Upper lobe of left lung (tissue), 6 donors: Measurements from ENCODE around the gene COL23A1. TPM values are rescaled to one million over a fixed set of nuclear protein-coding genes. Genes with fewer than 3 reads are reported as not detected.

Source experiments
- ATAC-seq, 2 donors: fragments of 200-7000 bp; cut with Tn5 transposase; one replicate each; pipeline ENCODE4 v1.9.1; 2022; ENCODE audit warnings: mild to moderate bottlenecking in 2 of 2, moderate library complexity in 2 of 2; ENCODE audit not compliant: low FRiP score in 2 of 2
- DNase-seq, 2 donors: peaks; one replicate each; pipeline ENCODE4 v3.0.0-alpha.2; 2019 to 2020
- H3K27ac ChIP-seq, 4 donors: fragments of 200-600 bp; sonication (generic); one replicate each; pipeline ENCODE4 v1.5.1; 2016 to 2019
- H3K27me3 ChIP-seq, 4 donors: fragments of 200-600 bp; sonication (generic); one replicate each; pipeline ENCODE4 v1.5.1; 2017 to 2019
- H3K36me3 ChIP-seq, 4 donors: fragments of 200-600 bp; sonication (generic); one replicate each; pipeline ENCODE4 v1.5.1; 2016 to 2019
- H3K4me1 ChIP-seq, 4 donors: fragments of 200-600 bp; sonication (generic); one replicate each; pipeline ENCODE4 v1.5.1; 2018 to 2019
- H3K4me3 ChIP-seq, 4 donors: fragments of 200-600 bp; sonication (generic); one replicate each; pipeline ENCODE4 v1.5.1; 2017 to 2019; ENCODE audit warnings: mild to moderate bottlenecking in 2 of 4, moderate library complexity in 1 of 4
- H3K9me3 ChIP-seq, 4 donors: fragments of 200-600 bp; sonication (generic); one replicate each; pipeline ENCODE4 v1.5.1; 2018 to 2019
- CTCF ChIP-seq, 6 experiments: fragments of 450-650 bp in 4 of 6; fragments of 200-600 bp in 2 of 6; sonication (generic) in 2 of 6; IDR thresholded peaks; one replicate each; pipeline ENCODE4 v1.5.1; 2016 to 2019; ENCODE audit warnings: antibody characterized with exemption in 6 of 6
- EP300 ChIP-seq, 4 donors: sonication (generic); formaldehyde crosslinking; IDR thresholded peaks; one replicate each; pipeline ENCODE4 v1.5.1; 2017; ENCODE audit warnings: antibody characterized with exemption in 4 of 4, control low read depth in 2 of 4
- POLR2A ChIP-seq, 4 donors: fragments of 450-650 bp; IDR thresholded peaks; one replicate each; pipeline ENCODE4 v1.5.1; 2016 to 2017; ENCODE audit warnings: antibody characterized with exemption in 4 of 4, mild to moderate bottlenecking in 2 of 4
- POLR2AphosphoS5 ChIP-seq, 2 donors: sonication (generic); formaldehyde crosslinking; IDR thresholded peaks; one replicate each; pipeline ENCODE4 v1.5.1; 2017; ENCODE audit warnings: antibody characterized with exemption in 2 of 2
- WGBS, 2 donors: methylation state at CpG; one replicate each; pipeline ENCODE4 v1.1.5; 2017 to 2018; 5-methylcytosine and 5-hydroxymethylcytosine counted together
- total RNA-seq, 6 donors: library from RNA; depleted of rRNA in 4 of 6; stranded (reverse); fragments of >200 nt in 4 of 6; gene quantifications; one replicate each; pipeline versions ENCODE4 v1.1.0 to v1.2.1, GENCODE V29; 2016 to 2021
- donor health status: DM: no; HTN: no; CAD: no; lungs with moderate emphysema.
- donor health status: DM: no; HTN: yes; CAD: no; lungs with severe emphysema.

The COL23A1 gene
- total RNA-seq, 6 donors from 2014 or later = 0.61 to 3.1 (median 1.5) TPM

GRCh38 chr5:178293815-178294214 is 296.4 kb downstream of the COL23A1 start:
- TF ChIP-seq POLR2A (IDR thresholded peaks at IDR 0.05) = no peak
- TF ChIP-seq CTCF (IDR thresholded peaks at IDR 0.05) = no peak
- TF ChIP-seq EP300 (IDR thresholded peaks at IDR 0.05) = no peak
- no peak for TF ChIP-seq POLR2AphosphoS5 (IDR thresholded peaks at IDR 0.05)
- peaks cover 0 to 7% (median 0%) of the 10 kb centered on the region in 4 donors for H3K4me1 ChIP-seq
- 77 to 80% methylated on average over 6 to 7 of the region's 7 CpGs for WGBS, 2 donors
- no peak for DNase-seq
- H3K27me3 ChIP-seq = no peaks in the 10 kb centered on the region
- peaks cover 0 to 3% (median 0%) of the 10 kb centered on the region in 4 donors for H3K9me3 ChIP-seq
- no peak overlapping the region for H3K27ac ChIP-seq
- H3K4me3 ChIP-seq = no peak overlapping the region
- no peak for ATAC-seq
- H3K36me3 ChIP-seq = no peaks in the 10 kb centered on the region

GRCh38 chr5:178293400-178293799 is 296.8 kb downstream of the COL23A1 start:
- TF ChIP-seq CTCF (IDR thresholded peaks at IDR 0.05) (no peak), POLR2A (IDR thresholded peaks at IDR 0.05) (no peak), POLR2AphosphoS5 (IDR thresholded peaks at IDR 0.05) (no peak)
- H3K36me3 ChIP-seq = no peaks in the 10 kb centered on the region
- H3K9me3 ChIP-seq = peaks cover 0 to 3% (median 0%) of the 10 kb centered on the region in 4 donors
- DNase-seq = no peak
- H3K4me3 ChIP-seq = no peak overlapping the region
- no peak for ATAC-seq
- WGBS, 2 donors = 61 to 66% methylated on average over 5 to 6 of the region's 6 CpGs
- peaks cover 0 to 9% (median 0%) of the 10 kb centered on the region in 4 donors for H3K4me1 ChIP-seq
- H3K27me3 ChIP-seq = no peaks in the 10 kb centered on the region
- H3K27ac ChIP-seq = no peak overlapping the region

GRCh38 chr5:178292826-178293205 is 297.4 kb downstream of the COL23A1 start:
- no peak overlapping the region for H3K4me3 ChIP-seq
- no peaks in the 10 kb centered on the region for H3K36me3 ChIP-seq
- no peak for TF ChIP-seq POLR2AphosphoS5 (IDR thresholded peaks at IDR 0.05)
- TF ChIP-seq POLR2A (IDR thresholded peaks at IDR 0.05) = no peak
- no peak for TF ChIP-seq CTCF (IDR thresholded peaks at IDR 0.05)
- TF ChIP-seq EP300 (IDR thresholded peaks at IDR 0.05) = no peak
- H3K9me3 ChIP-seq = peaks cover 0 to 3% (median 0%) of the 10 kb centered on the region in 4 donors
- H3K27me3 ChIP-seq = no peaks in the 10 kb centered on the region
- no peak for ATAC-seq
- no peak overlapping the region for H3K27ac ChIP-seq
- peaks cover 0 to 9% (median 0%) of the 10 kb centered on the region in 4 donors for H3K4me1 ChIP-seq
- DNase-seq = no peak
- WGBS, 2 donors = 75 to 91% methylated on average over 3 of the region's 3 CpGs

GRCh38 chr5:178291969-178292825 is 298.0 kb downstream of the COL23A1 start:
- TF ChIP-seq CTCF (IDR thresholded peaks at IDR 0.05) (no peak), POLR2AphosphoS5 (IDR thresholded peaks at IDR 0.05) (no peak), EP300 (IDR thresholded peaks at IDR 0.05) (no peak), POLR2A (IDR thresholded peaks at IDR 0.05) (no peak)
- H3K27me3 ChIP-seq = no peaks in the 10 kb centered on the region
- H3K4me1 ChIP-seq = peaks cover 0 to 9% (median 0%) of the 10 kb centered on the region in 4 donors
- DNase-seq (no peak), ATAC-seq (no peak)
- 87 to 90% methylated on average over 15 of the region's 15 CpGs for WGBS, 2 donors
- H3K27ac ChIP-seq = no peak overlapping the region
- H3K9me3 ChIP-seq = peaks cover 0 to 3% (median 0%) of the 10 kb centered on the region in 4 donors
- no peaks in the 10 kb centered on the region for H3K36me3 ChIP-seq
- no peak overlapping the region for H3K4me3 ChIP-seq
